Measurements from ENCODE around the gene CACNA2D2.

Gene CACNA2D2

GRCh38 chr3:50324351-50325112, 178.9 kb downstream of the CACNA2D2 start (continued):
- TF ChIP-seq ZFP37 (tag by site-specific recombination; IDR thresholded peaks at IDR 0.05) (no peak), ZNF335 (tag by site-specific recombination; conservative IDR thresholded peaks at IDR 0.05) (peak; percentile 36), ZNF560 (tag by site-specific recombination; IDR thresholded peaks at IDR 0.05; ENCODE audit: borderline replicate concordance) (no peak), ZBTB44 (tag by site-specific recombination; IDR thresholded peaks at IDR 0.05) (no peak), ZBTB10 (tag by site-specific recombination; IDR thresholded peaks at IDR 0.05) (0 out of 2 replicates have a peak, but pooled peaks have one; percentile 30), CTCF (tag by site-specific recombination; IDR thresholded peaks at IDR 0.05) (peak; percentile 74), GLIS2 (tag by site-specific recombination; IDR thresholded peaks at IDR 0.05) (peak; percentile 93), ZFHX2 (tag by site-specific recombination; conservative IDR thresholded peaks at IDR 0.05) (0 out of 2 replicates have a peak, but pooled peaks have one; percentile 20), ZNF843 (tag by site-specific recombination; IDR thresholded peaks at IDR 0.05) (no peak), ZNF654 (tag by site-specific recombination; IDR thresholded peaks at IDR 0.05; ENCODE audit: low read depth) (peak; percentile 82), SP7 (tag by site-specific recombination; IDR thresholded peaks at IDR 0.05) (0 out of 2 replicates have a peak, but pooled peaks have one; percentile 21), PRDM10 (tag by site-specific recombination; IDR thresholded peaks at IDR 0.05) (no peak), ZNF768 (tag by site-specific recombination; IDR thresholded peaks at IDR 0.05) (no peak), ZIC2 (tag by site-specific recombination; IDR thresholded peaks at IDR 0.05) (peak; percentile 65; the same call in 1 of the 2 replicates), GLIS1 (tag by site-specific recombination; IDR thresholded peaks at IDR 0.05) (peak; percentile 89), KLF17 (tag by site-specific recombination; IDR thresholded peaks at IDR 0.05) (0 out of 2 replicates have a peak, but pooled peaks have one; percentile 25), ZNF19 (tag by site-specific recombination; IDR thresholded peaks at IDR 0.05; ENCODE audit: low read depth) (no peak), IKZF3 (tag by site-specific recombination; IDR thresholded peaks at IDR 0.05) (peak; percentile 48), ZNF184 (tag by site-specific recombination; IDR thresholded peaks at IDR 0.05) (no peak), ZEB2 (tag by site-specific recombination; IDR thresholded peaks at IDR 0.05) (0 out of 2 replicates have a peak, but pooled peaks have one; percentile 43)
- TF ChIP-seq, protein P1, sequence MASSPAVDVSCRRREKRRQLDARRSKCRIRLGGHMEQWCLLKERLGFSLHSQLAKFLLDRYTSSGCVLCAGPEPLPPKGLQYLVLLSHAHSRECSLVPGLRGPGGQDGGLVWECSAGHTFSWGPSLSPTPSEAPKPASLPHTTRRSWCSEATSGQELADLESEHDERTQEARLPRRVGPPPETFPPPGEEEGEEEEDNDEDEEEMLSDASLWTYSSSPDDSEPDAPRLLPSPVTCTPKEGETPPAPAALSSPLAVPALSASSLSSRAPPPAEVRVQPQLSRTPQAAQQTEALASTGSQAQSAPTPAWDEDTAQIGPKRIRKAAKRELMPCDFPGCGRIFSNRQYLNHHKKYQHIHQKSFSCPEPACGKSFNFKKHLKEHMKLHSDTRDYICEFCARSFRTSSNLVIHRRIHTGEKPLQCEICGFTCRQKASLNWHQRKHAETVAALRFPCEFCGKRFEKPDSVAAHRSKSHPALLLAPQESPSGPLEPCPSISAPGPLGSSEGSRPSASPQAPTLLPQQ (tag by site-specific recombination; IDR thresholded peaks at IDR 0.05): peak; percentile 49; the same call in 1 of the 2 replicates
- TF ChIP-seq, protein P2, sequence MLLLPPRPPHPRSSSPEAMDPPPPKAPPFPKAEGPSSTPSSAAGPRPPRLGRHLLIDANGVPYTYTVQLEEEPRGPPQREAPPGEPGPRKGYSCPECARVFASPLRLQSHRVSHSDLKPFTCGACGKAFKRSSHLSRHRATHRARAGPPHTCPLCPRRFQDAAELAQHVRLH (tag by site-specific recombination; IDR thresholded peaks at IDR 0.05): no peak

Measured in HEK293 (cell line).